ENCODE data around the gene CBX7.

CBX7 gene

DNA sequence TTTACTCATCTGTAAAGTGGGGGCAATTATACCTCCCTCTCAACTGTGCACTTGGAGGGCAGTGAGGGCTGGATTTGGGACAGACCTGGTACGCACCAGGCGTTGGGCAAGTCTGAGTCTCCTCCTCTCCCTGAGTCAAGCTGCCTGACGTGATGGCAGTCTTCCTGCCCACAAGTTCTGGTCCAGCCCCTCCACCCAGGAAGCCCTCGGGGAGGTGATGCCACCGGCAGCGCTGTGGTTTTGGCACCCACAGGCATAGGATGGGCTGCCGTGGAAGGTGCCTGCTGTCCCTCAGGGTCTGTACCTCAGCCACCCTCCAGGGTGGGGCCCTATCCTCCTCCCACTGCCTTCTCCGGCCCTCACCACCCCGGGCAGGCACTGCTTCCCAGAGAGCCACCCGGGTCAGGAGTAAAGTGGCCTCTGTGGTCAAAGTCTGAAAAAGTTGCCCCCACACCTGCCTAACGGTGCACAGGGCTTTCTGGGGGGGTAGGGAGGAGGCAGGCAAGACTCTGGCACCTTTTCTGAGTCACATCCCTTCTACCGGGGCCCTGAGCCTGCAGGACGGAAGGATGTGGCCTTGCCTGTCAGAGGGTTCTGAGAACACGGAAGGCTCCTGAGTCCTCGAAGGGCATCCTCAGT is 61.9 kb downstream of the CBX7 start:
- DNase-seq, result peak; percentile 65 to 72

DNA sequence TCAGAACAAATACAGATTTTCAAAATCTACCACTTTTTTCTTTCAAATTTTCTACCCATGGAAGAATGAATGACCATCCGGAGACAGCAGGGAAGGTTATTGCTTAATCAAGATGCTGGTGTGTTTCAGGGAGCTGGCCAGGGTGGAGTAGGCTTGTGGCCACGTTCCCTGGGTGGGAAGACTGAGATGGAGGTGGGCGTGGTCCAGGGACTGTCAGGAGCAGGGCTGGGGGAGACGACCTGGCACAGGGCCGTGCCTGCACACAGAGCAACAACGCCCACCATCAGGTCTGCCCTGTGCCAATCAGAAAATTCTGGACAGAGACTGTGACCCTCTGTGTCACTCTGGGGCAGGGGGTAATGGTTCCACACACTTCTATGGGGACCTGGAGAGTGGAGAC is 62.6 kb downstream of the CBX7 start:
- no peak for DNase-seq

DNA sequence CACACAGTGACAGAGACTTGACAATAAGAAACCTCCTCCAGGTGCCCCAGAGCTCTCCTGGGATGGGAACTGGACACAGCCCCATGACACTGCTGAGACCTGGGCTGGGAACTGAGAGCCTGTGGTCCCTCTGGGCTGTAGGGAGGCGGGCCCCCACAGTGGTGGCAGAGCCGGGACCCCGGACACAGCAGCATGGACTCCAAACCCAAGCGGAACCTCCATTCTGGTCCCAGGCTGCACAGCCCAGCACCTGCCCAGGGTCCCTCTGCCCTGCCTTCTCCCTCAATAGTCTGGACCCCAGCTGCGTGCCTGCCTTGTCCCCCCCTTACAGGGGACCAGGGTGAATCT is 63.8 kb downstream of the CBX7 start:
- no peak for DNase-seq

DNA sequence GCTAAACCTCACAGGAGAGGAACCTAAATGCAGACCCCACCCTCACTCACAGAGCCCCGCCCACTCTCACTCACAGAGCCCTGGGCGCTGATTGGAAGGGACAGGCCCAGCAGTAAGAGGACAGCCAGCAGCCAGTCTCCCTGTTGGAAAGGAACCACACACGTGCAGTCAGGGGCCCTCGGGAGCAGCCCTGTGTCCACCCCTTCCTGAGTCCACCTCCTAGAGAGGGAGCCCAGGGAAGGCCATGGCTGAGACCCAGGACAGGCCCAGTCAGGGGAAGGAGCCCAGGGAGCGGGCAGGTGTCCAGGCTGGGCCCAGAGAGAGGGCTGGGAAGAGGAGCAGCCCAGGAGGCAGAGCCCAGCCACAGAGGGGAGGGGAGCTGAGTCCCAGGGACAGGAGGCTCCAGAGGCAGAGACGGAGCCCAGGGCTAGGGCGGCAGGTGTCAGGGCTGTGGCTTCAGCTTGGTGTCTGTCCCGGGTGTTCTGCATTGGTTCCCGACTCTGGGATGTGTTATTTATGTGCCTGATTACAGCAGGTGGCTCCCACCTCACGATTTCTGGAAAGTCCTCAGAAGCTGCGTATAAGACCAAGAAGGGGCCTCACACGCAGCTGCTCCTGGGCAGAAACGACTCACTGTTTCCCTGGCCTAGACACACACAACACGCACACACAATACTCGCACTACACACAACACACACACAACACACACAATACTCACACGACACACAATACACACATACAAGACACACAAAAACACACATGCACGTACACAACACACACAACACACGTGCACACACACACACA is 64.4 kb downstream of the CBX7 start:
- DNase-seq, result no peak

DNA sequence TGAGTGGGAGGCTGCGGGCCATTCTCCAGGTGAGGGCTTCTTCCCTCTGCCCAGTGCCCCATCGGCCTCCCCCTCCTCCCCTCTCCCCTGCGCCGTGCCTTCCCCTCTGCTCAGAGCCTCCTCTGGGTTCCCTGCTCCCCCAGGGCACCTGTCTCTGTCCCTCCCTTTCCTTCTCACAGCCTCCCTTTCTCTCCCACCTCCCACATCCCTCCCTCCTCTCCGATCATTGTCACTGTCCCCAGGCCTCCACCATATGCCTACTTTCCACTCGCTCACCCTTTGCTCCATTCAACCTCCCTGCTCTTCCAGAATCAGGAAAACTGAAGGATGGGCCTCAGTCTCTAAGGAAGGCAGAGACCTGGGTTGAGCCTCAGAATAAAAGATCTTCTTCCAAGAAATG is 65.4 kb downstream of the CBX7 start:
- DNase-seq, result no peak

DNA sequence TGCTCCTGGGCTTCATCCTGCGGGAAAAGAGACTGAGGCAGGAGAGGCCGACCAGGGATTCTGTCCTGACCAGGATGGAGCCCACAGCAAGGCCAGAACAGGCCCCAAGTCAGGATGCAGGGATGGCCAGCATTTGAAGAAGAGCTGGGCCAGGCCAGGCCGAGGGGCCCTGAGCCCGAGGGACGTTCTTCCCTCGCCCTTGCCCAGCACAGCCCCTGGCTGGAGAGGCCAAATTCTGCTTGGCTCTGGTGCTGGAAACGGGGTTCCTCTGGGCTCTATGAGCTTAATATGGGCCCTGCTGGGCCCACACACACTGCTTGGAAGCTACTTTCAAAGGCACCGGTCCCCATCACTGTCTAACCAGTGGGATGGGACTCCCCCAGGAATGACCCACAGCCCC is 67.8 kb downstream of the CBX7 start:
- DNase-seq, result no peak

DNA sequence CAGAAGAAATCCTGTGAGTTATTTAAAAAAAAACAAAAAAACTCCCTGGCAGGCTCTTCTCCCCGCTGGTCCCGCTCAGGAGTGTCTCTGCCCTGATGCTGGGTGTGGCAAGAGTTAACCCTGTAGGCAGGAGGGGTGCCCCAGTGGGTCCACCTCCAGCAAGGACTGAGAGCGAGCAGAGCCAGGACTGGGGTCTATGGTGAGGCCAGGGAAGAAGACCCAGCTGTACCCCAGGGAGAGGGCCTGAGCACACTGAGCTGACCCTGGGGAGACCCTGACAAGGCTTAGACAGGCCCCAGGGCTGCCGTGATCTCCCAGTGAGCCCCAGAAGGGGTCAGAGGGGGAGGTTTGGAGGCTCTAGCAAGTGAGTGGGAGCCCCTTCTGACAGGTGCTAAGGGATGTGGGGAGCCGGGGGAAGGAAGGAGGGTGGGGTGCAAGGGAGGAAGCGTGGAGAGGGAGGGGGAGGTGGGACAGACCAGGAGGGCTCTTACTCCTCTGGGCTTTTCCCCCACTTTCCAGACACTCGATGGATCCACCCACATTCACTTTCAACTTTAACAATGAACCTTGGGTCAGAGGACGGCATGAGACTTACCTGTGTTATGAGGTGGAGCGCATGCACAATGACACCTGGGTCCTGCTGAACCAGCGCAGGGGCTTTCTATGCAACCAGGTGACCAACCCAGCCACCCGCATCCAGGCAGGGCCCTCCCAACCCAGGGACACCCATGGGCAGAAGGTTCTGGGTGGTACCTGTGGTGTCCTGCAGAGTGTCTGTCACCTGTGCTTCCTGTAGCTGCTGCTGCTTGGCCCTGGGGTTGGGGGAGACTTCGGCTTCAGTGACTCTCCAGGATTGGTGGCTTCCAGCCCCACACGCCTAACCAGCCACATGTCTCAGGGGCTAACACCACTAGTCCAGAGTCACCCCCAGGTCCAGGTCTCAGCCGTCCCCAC is 69.0 kb downstream of the CBX7 start:
- no peak for DNase-seq

DNA sequence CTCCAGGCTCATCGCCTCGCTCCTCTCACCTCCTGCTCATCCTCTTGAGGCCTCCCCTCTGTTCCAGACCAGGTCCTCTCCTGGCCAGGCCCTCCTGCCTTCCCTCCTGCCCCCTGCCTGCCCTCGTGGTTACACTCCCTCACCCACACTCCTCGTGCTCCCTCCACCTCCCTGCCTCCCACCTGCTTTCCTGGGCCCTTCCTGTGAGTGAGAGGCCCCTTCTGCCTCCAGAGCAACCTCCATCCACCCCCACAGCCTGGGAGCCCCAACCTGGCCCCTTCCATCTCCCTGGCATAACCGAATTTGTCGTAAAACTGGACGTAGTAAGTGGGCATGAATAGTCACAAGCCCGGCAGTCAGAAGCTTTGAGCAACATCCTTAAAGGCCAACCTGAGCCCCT is 70.9 kb downstream of the CBX7 start:
- DNase-seq, result no peak

DNA sequence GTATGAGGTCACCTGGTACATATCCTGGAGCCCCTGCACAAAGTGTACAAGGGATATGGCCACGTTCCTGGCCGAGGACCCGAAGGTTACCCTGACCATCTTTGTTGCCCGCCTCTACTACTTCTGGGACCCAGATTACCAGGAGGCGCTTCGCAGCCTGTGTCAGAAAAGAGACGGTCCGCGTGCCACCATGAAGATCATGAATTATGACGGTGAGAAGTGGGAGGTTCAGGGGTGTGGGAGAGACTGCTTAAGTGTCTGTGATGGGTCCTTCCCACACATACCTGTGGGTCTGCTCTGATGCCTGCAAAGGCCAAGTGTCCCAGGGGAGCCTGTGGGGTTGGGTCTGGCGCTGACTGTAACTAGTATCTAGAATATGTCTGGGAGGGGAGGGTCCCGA is 71.5 kb downstream of the CBX7 start:
- no peak for DNase-seq

All from stimulated activated CD4-positive, alpha-beta T cell treated with anti-CD3 and anti-CD28 coated beads, Interleukin-2, amount 100 ng/mL, for 48 hours (primary cell).